GM21367 (cell line): ENCODE data around the gene SLC32A1.

ENCODE experiments used
- ATAC-seq: cut with Tn5 transposase; IDR thresholded peaks from one replicate; pipeline ENCODE4 v1.9.1; 2021; ENCODE audit not compliant: unreplicated experiment

The SLC32A1 gene, protein sequence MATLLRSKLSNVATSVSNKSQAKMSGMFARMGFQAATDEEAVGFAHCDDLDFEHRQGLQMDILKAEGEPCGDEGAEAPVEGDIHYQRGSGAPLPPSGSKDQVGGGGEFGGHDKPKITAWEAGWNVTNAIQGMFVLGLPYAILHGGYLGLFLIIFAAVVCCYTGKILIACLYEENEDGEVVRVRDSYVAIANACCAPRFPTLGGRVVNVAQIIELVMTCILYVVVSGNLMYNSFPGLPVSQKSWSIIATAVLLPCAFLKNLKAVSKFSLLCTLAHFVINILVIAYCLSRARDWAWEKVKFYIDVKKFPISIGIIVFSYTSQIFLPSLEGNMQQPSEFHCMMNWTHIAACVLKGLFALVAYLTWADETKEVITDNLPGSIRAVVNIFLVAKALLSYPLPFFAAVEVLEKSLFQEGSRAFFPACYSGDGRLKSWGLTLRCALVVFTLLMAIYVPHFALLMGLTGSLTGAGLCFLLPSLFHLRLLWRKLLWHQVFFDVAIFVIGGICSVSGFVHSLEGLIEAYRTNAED

DNA sequence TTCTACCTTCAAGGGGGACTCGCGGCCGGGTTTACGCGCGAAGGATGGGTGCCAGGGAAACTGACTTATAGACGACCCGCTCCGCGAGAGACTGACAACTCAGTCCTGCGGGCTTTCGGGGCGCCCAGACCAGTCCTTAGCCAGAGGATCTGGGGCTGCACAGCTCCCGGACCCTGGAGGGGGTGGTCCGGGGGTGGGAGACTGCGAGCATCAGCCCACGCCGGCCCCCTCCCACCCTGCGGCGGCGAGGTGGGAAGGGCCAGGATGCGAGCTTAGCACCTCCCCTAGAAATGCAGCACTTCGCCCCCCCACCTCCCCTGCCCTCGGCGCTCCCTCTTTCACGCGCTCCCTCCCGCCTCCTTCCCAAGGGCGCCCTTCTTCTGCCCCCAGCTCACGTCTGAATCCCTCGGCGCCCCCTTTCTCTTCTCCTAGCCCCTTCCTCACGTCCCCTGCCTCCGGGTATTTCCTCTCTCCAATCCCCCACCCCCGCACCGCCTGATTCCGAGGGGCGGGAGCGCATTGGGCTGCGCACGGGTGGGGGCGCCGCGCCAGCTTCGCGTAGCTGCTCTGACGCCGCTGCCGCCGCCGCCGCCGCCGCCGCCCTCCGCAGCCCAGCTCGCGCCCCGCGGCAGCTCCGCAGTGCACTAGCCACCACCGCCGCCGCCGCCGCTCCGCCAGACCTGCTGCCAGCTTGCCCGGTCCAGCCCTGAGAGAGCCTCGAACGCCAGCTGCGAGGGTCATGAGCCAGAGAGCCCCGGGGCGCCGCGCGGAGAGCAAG, at the start of gene SLC32A1:
Gene SLC32A1, plus strand, starts transcription at position 639 of the 778 bp plus-strand sequence. CDS start 239 bp downstream, outside the sequence.
- no peak for ATAC-seq

DNA sequence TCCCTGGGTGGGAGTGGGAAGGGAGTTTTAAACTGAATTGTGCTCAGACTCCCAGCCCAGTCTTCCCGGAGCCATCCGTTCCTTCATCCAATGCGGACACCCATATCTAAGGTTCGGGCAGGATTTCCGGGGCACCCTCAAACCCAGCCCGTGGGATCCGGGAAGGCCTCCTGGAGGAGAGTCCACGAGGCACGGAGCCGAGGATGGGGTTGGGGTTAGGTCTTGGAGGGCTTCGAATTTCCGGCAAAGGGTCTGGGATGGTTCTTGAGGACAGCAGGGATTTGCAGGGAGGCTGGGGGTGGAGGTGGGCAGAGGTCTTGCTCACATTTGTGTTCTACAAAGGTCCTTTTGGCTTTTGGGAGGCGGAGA, 49.5 kb upstream of the SLC32A1 start:
- ATAC-seq: no peak

DNA sequence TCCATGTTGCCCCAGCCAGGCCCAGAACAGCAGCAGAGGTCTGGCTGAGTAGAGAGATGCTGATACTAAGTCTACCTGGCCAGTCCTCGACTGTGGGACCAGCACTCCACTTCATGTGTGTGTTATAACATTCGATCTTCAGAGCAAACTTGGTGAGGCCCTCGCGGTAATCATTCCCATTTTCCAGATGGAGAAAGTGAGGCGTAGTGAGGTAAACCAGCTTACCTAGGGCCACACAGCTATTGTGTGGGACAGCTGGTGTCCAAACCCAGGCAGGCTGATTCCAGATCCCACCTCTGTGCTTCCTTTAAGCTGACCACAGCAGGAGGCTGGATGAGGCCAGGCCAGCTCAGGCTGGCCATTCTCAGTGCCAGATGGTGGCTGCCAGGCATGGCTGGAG, 47.7 kb upstream of the SLC32A1 start:
- ATAC-seq: no peak

DNA sequence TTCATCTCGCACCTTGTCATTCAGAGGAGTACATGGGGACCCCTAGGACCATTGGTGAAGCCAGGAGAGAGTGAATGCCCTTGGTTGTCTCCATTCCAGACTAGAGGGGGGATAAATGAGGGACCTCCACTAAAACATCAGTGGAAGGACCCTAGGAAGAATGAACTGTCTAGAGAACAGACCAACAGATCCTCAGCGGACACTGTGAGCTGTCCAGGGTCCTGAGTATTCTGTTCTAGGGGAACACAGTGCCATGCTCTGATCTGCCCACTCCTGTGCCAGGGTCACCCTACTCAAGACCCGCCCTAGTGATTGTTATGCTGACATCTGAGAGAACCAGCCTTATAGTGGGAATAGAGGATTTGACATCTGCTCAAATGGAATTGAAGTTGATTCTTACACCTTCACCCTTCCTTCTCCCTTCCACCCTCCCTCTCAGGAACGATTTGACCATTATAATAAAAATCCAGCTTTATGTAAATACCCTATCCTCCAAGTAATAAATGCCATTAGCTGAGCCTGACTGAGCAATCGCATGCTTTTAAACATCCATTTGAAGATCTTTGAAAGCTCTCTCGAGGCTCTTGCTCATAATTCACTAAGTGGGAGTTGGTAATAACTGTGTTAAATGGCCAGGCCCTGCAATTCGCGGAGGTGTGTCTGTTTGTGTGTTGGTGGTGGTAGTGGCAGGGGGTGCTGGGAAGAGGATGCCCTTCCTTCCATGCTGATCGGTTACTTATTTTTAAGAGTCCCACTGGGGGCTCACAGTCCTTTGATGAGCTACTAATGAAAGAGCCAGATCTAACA, 43.6 kb upstream of the SLC32A1 start:
- ATAC-seq: no peak

DNA sequence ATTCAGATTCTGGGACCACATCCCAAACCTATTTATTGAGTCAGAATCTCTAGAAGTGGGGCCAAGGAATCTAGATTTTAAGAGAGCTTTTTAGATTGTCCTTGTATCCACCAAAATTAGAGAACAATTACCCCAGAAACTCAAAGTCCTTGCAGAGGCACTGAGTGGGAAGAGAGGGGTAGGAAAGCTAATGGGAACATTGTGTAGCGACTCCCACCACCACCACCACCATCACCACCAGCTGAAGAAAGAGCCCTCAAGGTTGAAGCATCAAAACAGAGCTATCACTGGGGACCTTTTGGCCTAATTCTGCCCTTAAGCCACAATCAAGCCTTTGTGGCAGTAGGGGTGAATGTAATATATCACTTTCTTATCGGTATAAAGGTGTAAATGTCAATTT, 39.0 kb upstream of the SLC32A1 start:
- no peak for ATAC-seq

DNA sequence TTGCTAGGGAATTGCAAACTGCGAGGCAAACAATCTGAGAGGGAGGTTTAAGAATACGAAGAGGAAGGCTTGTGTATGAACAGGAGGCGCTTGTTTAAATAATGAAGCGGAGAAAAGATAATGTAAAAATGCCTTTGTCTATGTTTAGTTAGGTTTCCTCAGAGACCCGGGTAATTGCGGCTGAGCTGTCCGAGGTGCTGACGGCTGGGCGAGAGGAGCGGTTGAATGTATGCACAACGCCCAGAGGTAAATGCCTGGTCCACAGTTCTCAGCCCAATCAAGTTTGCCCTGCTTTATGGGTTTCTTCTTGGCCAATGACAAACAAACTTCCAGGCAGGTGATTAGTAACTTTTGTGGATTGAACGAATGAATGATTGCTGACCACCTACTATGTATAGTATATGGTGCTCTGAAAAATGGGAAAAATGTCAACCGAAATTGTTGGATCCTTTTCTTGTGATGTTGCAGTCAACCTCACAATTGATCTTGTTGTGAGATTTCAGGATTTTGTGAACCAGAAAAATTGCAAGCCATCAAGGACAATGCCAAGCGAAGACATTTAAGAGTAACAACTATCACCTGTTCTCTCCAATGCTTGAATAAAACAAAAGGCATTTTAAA, 38.3 kb upstream of the SLC32A1 start:
- ATAC-seq: no peak

DNA sequence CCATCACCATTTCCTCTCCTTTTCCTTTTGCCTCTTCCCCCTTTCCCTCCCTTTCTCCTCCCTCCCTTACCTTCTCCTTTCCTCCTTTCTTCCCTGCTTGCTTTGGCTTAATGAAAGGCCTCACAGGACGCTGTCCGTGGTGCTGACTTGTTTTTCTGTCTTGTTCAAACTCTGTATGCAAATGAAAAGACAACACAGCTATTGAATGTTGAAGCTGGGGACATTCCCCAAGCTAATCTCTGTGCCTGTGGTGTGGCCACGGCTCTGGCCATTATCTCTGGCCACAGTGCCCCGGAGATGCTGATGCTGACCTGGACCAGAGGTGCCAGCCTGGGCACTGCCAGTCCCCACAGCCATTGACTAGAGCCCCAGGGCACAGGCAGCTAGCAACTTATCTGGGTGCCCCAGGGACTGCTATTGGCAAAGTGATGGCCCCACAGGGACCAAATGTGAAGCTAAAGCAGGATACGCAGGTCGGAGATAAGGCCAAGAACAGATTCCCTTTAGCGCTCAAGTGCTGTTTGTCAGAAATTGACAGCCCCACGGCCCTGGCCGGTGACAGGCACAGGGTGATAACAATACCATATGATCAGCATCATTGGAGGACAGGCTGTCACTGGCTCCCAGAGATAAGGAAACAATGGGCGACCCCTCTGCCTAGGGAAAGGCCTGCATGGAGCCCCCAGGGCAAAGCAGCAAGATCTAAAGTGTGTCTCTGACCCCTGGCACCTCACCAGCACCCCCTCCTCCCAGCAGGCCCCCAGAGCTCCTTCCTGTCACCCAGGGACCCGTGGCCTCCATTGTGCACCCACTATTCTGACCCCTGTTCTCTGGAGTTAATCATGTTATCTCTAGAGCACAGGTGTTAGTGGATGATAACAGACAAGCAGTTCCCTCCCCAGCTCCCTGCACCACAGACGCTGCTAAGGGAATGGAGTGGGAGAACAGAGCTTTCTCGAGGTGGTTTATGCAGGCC, 31.6 kb upstream of the SLC32A1 start:
- no peak for ATAC-seq

DNA sequence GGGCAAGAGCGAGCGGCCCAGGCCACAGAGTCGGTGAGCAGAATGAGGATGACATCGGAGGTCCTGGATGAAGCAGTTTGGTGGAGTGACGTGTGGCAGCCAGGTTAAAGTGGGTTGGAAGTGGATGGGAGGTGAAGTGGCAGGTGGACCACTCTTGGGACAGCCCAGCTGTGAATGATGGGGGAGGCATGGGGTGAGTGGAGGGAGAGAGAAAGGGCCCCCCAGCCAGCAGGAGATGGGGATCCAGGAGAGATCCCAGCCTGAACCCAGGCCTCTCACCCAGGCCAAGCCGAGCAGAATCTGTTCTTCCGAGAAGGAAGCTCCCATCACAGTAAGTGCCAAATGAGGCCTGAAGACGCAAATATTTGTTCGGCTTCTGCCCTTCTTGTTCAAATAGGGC, 27.0 kb upstream of the SLC32A1 start:
- ATAC-seq: no peak

- ATAC-seq: no peak
These were observed 25.7 kb upstream of the SLC32A1 start for GRCh38 chr20:38698541-38698940.

- ATAC-seq: no peak
These were observed 24.1 kb upstream of the SLC32A1 start for GRCh38 chr20:38700141-38700540.

DNA sequence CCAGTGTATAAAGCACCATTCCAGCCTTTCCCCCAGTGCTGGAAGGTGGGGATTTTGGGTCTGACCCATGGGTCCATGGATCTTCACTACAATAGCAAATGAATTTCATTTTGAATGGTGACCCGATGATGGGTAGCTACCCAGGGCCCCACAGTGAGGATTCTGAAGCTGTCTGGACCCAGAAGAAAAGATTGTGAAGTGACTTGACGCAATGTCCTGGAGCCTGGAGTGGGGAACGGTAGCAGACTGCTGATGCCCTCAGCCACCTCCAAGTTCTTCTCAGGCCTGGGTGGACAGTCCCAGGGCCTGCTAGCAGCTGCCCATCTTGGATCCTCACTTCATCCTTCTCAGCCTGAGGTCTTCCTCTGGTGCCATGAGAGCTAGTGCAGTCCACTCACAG, 23.4 kb upstream of the SLC32A1 start:
- no peak for ATAC-seq

- ATAC-seq: no peak
These were observed 20.8 kb upstream of the SLC32A1 start for GRCh38 chr20:38703526-38703925.

DNA sequence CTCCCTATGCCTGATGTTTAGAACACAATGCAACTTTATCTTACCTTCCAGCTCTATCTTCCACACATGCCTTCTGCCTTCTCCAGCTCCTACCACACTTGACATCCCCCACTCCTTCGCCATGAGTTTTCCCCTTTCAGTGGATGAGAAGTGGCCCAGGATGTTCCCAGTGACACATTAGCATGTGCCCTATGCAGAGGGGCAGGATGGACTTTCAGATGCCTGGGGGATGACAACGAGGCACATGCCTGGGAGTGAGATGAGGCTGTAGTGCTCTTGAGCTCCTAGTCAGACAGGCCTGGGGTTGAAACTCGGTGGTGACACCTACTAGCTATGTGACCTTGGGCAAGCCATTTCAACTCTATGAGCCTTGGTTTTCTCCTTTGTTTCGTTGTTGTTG, 20.1 kb upstream of the SLC32A1 start:
- ATAC-seq: no peak

DNA sequence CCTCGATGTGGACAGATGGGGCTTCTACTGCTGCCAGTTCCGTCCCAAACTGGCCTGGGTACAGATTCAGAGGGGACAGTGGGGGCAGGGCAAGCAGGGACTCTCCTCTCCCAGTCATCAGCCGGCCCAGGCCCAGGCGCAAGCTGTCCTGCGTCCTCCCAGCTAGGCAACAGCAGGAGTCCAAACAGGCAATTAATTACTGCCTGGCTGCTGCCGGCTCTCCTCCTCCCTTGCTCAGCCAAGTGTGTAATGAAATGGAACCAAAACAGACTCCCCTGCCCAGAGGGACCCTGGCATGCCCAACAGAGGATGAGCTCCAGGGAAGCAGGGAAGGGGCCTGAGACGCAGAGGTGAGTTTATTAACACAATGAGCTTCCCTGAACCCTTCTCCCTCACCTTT, 17.8 kb upstream of the SLC32A1 start:
- ATAC-seq: no peak

DNA sequence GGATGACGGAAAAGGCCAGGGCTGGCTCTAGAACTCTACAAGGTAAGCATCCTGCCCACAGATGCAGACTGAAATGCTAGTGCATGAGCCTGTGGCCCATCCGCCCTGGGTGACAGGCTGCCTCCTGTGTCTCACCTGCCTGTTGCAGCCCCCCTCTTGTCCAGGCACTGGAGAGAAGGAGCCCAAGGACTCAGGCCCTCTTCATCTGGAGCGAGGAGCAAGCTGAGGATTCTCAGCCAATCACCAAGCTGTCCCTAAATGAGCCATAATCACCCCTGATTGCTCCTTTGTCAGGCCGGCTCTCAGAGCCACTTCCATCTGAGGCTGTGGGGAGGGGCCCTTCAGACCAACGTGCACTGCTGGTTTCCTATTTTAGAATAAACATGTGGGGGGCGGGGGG, 10.0 kb upstream of the SLC32A1 start:
- no peak for ATAC-seq

GRCh38 chr20:38715646-38716045, 8.6 kb upstream of the SLC32A1 start:
- no peak for ATAC-seq

DNA sequence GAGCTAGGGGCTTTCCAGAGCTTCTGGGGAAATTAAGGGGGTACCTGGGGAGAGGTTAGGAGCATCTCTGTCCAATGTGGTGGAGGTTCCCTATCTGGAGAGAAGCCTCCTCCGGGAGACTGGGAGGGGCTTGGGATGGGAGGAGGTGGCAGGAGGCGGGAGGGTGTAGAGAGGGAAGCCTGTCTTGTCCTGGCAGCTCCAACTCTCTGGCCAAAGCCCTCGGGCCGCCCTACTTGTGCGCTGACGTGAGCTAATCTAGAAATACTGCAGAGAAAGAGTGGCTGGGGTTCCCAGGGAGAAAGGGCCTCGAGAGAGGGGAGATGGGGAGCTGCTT, 1.6 kb upstream of the SLC32A1 start:
- ATAC-seq: no peak

DNA sequence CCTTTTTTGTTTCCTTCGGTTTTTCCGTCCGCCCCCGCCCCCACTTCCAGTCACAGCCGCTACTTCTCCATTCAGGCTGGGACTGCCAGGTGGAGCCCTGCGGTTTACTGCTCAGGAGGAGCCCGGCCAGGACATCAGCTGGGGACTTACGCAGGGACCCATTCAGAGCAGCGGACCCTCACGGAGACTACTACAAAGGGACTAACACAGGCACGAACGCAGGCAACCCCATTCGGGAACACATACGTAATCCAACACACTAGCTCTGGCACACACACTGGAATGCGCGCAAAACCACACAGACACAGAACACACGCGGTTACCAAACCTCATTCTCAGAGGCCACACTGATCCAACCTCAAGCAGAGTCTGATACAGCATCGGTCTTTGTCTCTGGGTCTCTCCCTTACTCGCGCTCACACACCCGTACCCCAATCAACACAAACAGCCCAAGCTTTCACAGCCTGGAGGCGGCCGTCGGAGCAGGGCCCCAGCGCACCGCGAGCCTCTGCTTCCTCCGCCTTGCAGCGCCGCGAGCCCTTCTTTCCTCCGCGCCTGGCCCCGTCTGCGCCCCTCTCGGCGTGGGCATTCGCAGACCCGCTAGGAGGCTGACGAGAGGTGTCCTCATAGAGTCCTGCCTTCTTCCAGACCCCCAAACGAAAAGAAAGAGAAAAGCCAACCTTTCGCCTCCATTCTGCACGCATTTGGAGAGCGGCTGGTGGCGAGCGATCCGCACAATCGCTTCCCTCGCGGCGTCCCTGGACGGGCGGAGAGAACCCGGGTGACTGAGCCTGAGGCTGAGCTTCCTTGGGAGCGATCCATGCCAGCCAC, 1.1 kb upstream of the SLC32A1 start:
- ATAC-seq: no peak

- no peak for ATAC-seq
These were observed 401 bp downstream of the SLC32A1 start for GRCh38 chr20:38724626-38725147.
